HG02642 (cell line): ENCODE data around the gene PREX1.
"Not testable (repeated sequence)": the region's sequence is repeated elsewhere in the genome, so short reads cannot be mapped to it uniquely, and the experiment has no call there.

Source experiments
- ATAC-seq: cut with Tn5 transposase; IDR thresholded peaks from one replicate; pipeline ENCODE4 v1.9.1; 2021; ENCODE audit warnings: mild to moderate bottlenecking; ENCODE audit not compliant: unreplicated experiment, poor library complexity

PREX1 gene

DNA sequence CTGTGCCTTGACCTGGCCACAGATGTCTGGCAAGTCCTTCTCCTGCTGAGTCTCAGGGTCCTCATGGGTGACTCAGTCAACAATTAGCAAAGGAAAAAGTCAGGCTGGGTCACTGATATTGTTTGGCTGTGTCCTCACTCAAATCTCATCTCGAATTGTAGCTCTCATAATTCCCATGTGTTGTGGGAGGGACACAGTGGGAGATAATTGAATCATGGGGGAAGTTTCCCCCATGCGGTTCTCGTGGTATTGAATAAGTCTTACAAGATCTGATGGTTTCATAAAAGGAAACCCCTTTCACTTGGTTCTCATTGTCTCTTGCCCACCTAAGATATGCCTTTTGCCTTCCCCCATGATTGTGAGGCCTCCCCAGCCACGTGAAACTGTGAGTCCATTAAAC is 45.7 kb downstream of the PREX1 start:
- ATAC-seq: no peak

DNA sequence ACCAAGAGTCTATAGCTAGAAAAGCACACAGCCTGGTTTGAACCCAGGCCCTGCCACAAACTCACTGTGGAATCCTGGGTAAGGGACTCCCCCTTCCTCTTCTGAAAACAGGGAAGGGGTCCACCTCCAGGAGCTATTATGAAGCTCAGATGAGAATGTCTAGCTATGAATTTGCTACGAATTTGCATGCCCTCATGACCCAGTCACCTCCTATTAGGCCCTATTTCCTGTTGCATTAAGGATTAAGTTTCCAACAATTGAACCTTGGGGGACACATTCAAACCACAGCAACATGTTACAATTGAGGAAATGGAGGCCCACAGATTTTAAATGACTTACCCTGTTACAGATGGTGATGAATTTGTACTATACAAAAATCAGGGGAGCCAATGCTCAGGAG is 46.2 kb downstream of the PREX1 start:
- no peak for ATAC-seq

- no peak for ATAC-seq
These were observed 48.4 kb downstream of the PREX1 start for GRCh38 chr20:48779435-48779834.

DNA sequence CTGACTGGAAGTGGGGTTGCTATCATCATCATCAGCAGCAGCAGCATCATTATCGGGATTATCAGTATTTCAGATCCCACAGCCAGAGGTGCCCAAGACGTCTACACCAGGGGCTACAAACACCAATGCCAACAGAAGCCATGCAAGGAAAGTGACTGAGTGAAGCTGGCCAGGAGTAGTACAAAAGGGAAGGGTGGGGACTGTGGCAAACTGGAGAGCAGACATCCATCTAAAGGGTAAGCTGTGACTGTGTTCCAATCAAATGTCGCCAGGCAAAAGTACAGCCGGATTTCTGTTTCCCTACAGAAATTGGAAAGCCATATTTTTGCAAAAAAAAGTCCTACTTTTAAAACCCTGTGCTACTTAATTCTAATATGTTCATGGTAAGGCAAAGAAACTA is 50.0 kb downstream of the PREX1 start:
- ATAC-seq: no peak

DNA sequence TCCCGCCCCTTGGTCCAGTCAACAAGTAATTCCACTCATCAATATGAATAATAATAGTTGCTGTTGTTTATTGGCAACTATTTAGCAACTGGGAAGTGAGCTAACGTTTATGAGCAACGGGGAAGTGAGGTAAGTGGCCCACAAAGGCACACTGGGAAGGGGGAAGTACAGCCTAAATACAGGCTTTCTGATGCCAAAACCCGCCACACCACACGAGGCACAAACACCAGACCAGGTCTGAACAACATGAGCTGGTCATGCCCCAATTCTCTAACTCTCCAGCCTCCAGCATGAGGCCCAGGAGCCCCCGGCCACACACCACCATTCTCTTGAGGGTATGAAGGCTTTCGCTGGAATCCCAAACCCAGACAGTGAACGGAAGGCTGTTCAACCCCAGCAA is 50.8 kb downstream of the PREX1 start:
- no peak for ATAC-seq

DNA sequence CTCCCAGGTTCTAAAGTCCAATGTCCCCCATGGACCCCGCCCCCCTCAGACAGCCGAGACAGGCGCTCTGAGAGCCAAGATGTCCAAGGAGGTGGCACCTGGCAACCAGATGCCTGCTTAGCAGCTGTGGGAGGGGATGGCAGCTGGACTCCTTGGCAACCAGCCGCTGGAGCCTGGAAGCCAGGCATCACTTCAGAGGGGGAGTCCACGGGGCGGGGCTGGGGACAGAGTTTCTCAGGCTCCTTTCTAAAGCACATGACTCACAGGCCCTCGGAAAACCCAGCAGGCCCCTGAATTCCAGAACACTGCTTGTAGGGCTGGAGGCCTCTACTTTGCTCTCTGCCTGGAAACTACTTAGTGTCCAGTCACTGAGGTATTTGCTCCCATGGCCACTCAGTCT is 51.5 kb downstream of the PREX1 start:
- ATAC-seq: no peak

DNA sequence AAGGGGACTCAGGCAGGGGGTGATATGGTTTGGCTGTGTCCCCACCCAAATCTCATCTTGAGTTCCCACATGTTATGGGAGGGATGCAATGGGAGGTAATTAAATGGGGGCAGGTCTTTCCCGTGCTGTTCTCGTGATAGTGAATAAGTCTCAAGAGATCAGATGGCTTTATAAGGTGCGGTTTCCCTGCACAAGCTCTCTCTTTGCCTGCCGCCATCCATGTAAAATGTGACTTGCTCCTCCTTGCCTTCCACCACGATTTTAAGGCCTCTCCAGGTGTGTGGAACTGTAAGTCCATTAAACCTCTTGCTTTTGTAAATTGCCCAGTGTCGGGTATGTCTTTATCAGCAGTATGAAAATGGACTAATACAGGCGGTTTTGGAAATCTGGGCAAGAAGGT is 52.3 kb downstream of the PREX1 start:
- not testable (repeated sequence) for ATAC-seq

- ATAC-seq: no peak
These were observed 53.1 kb downstream of the PREX1 start for GRCh38 chr20:48774696-48775095.

GRCh38 chr20:48773837-48774418 is 53.9 kb downstream of the PREX1 start:
- ATAC-seq: no peak

DNA sequence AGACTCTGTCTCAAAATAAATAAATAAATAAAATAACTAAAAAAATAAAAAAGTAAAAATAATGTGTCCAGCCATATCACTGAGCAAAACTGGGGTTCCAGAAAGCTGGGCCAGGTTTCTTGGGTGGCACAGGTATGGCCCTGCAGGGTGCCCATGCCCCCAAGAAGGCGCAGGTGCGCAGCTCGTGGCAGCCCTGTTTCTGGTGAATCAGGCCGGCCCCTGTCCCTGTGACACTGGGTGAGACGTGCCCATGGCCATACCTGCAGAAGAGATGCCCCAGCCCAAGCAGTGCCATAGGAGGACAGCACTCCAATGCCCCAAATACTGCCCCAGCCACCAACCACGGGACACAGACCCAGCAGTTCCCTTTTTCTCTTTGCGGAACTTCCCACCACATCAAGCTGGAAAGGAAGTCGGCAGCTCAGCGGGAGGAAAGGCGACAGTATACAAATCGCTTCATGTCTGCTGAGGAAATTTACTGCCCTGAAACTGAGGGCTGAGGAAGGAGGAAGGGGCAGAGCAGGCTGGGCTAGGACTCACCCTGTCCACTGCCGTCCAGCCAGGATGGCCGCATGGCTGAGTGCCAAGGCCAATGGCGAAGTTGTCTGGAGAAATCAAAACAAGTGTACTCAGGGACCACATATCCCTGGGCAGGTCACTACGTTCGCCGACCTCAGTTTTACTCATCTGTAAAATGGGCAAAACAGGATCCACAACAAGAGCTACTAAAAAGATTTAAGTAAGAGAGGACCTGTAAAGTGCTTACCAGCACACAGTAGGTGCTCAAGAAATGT is 55.4 kb downstream of the PREX1 start:
- no peak for ATAC-seq

DNA sequence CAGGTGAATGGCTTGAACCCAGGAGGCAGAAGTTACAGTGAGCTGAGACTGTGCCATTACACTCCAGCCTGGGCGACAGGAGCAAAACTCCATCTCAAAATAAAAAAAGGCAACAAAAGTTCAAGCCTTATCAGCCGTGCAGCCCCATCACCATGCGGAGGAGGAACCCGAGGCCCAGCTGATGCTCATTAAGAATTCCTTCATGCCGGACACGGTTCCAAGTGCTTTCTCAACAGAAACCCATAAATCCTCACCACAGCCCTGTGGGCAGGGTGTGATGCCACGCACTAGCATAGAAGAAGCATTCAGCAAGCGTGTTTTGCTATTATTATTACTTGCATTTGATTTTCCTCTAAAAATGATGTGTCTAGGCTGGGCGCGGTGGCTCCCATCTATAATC is 56.3 kb downstream of the PREX1 start:
- no peak for ATAC-seq

DNA sequence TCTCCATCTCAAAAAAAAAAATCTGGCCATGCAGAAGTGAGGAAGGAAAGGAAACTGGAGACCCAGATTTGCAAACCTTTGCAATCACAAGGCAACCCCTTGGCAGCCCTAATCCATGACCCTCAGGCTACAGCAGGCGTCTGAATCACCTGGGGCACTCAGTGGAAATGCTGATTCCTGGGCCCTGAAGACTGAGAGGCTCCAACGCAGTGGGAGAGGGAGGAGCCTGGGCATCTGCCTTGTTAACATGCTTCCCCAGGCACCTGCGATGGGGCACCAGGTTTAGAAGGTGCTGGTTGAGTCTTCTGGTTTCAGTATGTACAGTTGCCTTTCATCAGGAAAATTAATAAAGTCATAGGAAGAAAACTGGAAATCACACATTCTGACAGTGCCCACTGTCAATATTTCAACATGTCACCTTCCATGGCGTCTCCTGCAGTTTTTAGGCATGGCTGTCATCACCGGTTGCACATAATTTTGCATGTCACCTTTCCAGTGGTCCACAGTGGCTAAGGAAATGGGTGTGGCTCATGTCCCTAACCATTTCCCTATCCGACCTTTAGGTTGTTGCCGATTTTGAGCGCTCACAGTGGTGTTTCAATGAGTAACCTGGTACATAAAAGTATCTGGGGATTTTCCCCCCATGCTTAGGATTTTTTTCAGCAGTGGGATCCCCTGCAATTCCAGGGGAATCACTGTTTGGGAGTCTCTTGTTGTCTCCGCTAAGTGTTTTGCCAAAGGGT is 56.9 kb downstream of the PREX1 start:
- no peak for ATAC-seq

GRCh38 chr20:48769069-48769983 is 58.5 kb downstream of the PREX1 start:
- peak; percentile 45 for ATAC-seq

DNA sequence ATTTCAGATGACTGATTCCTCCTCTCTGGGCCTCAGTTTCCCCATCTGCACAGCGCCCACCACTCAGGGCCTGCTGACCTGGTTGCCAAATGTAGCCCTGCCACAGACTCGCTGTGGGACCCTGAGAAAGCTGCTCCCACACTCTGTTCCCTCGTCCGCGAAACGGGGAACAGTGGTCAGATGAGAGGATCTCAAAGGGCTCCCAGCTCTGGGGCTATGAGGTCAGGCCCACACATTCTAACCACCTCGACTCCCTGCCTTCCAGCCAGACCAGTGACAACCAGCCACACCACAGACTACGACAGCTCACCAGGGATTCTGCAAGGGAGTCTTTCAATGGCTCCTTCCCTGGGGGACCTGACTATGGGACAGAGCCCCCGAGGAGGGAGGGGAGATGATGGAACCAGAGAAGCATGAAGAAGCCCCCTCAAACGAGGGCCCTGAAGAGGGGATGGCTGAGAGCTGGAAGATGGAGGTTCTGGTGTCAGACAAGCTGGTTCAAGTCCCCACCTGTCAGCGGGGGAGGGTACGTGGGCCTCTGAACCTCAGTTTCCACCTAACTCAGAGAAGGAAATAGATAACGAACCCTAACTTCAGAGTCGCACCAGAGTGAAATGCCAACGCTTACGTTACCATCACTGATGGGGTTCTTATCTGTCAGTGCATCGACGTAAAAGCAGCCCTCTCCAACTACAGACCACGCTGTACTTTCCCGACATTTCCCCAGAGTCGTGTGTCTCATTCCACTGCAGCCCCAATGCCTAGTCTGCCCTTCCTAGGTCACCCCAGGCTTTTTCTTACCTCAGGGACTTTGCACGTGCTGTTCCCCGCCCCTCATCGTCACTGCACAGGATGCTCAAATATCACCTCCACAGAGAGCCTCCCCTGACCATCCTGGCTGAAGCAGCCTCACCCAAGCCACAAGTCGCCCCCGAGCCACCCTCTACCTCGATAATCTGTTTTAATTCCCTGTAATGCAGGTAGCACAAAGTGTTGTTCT is 60.5 kb downstream of the PREX1 start:
- ATAC-seq: no peak

DNA sequence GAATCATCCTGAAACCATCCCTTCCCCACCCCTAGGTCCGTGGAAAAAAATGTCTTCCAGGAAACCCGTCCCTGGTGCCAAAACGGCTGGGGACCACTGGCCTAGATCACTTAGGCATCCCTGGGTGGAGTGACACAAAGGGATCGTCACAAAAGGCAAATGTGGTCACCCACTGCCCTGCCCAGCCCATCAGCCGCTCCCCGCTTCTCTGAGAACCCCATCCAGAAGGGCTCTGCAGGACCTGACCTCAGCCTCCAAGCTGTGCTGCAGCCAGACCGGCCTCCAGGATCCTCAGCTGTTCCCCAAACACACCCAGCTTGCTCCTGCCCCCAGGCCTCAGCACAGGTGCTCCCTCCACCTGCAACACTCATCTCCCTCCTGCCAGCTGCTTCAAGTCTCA is 61.6 kb downstream of the PREX1 start:
- ATAC-seq: no peak

DNA sequence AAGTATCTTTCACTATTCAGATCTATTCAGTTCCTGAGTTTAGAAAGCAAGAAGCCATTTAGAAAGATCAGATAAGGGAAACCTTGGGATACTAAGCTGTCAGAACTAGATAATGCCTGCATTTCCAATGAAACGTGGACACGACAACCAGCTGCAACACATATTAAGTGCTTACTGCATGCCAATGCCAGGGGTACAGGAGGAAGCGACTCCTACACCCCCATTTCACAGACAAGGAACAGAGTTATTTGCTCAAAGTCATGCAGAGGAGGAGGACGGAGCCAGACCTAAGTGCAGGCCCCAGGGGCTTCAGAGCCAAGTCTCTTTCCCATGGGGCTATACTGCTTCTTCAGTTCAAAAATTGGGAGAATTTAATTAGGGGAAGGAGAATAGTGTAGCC is 62.4 kb downstream of the PREX1 start:
- no peak for ATAC-seq

DNA sequence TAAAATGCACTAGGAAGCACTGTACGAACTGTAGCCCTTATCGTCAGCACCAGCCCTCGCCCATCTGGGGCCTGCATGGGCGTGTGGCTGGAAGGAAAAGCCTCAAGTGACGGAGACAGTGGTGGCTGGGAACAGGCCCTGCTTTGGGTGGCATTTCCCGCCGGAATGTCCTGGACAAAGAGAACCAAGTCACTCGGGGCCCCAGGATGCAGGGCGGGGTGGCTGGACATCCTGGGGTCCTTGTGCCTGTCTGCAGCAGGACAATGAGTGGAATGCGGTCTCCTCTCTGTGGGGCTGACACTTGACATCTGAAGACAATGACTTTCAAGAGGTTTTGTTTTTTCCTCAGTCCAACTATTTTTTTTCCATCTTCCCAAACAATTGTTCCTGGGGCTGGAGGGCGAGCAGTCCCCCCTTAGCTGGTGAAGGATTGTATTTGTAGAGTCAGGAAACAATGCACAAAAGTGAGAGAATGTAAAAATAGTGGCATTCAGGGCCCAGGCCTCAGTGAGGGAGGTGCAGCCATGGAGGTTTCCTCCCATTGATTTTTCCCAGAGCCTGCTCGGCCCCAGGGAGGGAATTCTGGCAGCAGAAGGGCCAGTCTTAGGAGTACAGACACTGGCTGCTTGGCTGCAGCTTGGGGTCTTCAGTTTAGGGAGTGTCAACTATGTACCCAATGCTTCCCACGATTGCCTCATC is 64.4 kb downstream of the PREX1 start:
- ATAC-seq: no peak

GRCh38 chr20:48761874-48762273 is 65.9 kb downstream of the PREX1 start:
- ATAC-seq: no peak
